ENCODE measurements around the gene CCDC160. TPM values are rescaled to one million over a fixed set of nuclear protein-coding genes. Genes with fewer than 3 reads are reported as not detected.
"Not testable (repeated sequence)": the region's sequence is repeated elsewhere in the genome, so short reads cannot be mapped to it uniquely, and the experiment has no call there.

CCDC160 gene
- total RNA-seq, 1 donor from 2014 or later: under 0.01 TPM

GRCh38 chrX:134285934-134286333 lies 49.0 kb downstream of the CCDC160 start:
- H3K36me3 ChIP-seq (ENCODE audit: control insufficient read depth in 3 of 3, insufficient read depth in 3 of 3, low read length in 3 of 3); H3K9ac ChIP-seq (ENCODE audit: low read depth in 1 of 3, low read length in 3 of 3); H3K27ac ChIP-seq (ENCODE audit: low read depth, low read length); H3K4me3 ChIP-seq (ENCODE audit: low read length in 3 of 3); H3K9me3 ChIP-seq (ENCODE audit: control insufficient read depth in 3 of 3, low read length in 3 of 3); H3K27me3 ChIP-seq (ENCODE audit: control insufficient read depth in 3 of 3, insufficient read depth in 3 of 3, low read length in 3 of 3); H3K4me1 ChIP-seq (ENCODE audit: control insufficient read depth in 3 of 3, insufficient read depth in 3 of 3, low read length in 3 of 3): not testable (repeated sequence)

- H3K4me3 ChIP-seq (ENCODE audit: low read length in 3 of 3): no peak overlapping the region
- H3K9ac ChIP-seq (ENCODE audit: low read depth in 1 of 3, low read length in 3 of 3): no peak overlapping the region
- peaks cover 0 to 3% (median 0%) of the 10 kb centered on the region in 3 donors for H3K27me3 ChIP-seq (ENCODE audit: control insufficient read depth in 3 of 3, insufficient read depth in 3 of 3, low read length in 3 of 3)
- H3K36me3 ChIP-seq (ENCODE audit: control insufficient read depth in 3 of 3, insufficient read depth in 3 of 3, low read length in 3 of 3): no peaks in the 10 kb centered on the region
- H3K27ac ChIP-seq (ENCODE audit: low read depth, low read length): no peak overlapping the region
- H3K9me3 ChIP-seq (ENCODE audit: control insufficient read depth in 3 of 3, low read length in 3 of 3): no peaks in the 10 kb centered on the region
- H3K4me1 ChIP-seq (ENCODE audit: control insufficient read depth in 3 of 3, insufficient read depth in 3 of 3, low read length in 3 of 3): no peaks in the 10 kb centered on the region
Observed at GRCh38 chrX:134287346-134287745, 50.4 kb downstream of the CCDC160 start.

DNA sequence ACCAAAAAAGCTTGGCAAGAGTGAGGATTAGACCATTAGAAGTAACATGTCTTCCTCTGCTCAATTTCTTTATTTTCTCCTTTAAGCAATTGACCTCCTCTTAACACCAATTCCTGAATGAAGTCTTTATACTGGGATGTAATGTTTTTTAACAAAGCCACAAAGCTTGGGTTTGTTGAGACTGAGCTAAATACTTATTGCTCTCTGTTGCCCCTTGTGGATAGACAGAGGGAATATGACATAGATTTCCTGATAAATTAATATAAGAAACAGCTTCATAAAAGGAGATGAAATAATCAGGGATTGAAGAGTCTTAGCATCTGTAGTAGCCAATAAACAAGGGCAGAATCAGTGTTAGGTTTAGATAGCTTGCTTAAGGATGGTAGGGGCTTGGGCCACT lies 57.6 kb downstream of the CCDC160 start:
- H3K27me3 ChIP-seq (ENCODE audit: control insufficient read depth in 3 of 3, insufficient read depth in 3 of 3, low read length in 3 of 3): no peaks in the 10 kb centered on the region
- H3K9me3 ChIP-seq (ENCODE audit: control insufficient read depth in 3 of 3, low read length in 3 of 3): no peaks in the 10 kb centered on the region
- no peak overlapping the region for H3K27ac ChIP-seq (ENCODE audit: low read depth, low read length)
- no peaks in the 10 kb centered on the region for H3K36me3 ChIP-seq (ENCODE audit: control insufficient read depth in 3 of 3, insufficient read depth in 3 of 3, low read length in 3 of 3)
- H3K9ac ChIP-seq (ENCODE audit: low read depth in 1 of 3, low read length in 3 of 3): no peak overlapping the region
- H3K4me3 ChIP-seq (ENCODE audit: low read length in 3 of 3): no peak overlapping the region
- H3K4me1 ChIP-seq (ENCODE audit: control insufficient read depth in 3 of 3, insufficient read depth in 3 of 3, low read length in 3 of 3): no peaks in the 10 kb centered on the region

Other genes with a start within 250 kb of the CCDC160 start
- gene PHF6, start 136.1 kb downstream of the CCDC160 start, total RNA-seq: 14.6 TPM
- 14.1 TPM for gene HPRT1, start 223.0 kb downstream of the CCDC160 start, total RNA-seq

All from skeletal muscle tissue (tissue), 4 donors.